B cell (primary cell): ENCODE measurements around the gene FYN. TPM values are rescaled to one million over a fixed set of nuclear protein-coding genes. Genes with fewer than 3 reads are reported as not detected.
"Not testable (repeated sequence)": the region's sequence is repeated elsewhere in the genome, so short reads cannot be mapped to it uniquely, and the experiment has no call there.

Experiments used
- ATAC-seq: fragments of 200-7000 bp; cut with Tn5 transposase; one replicate; pipeline ENCODE4 v1.10.0; 2021; ENCODE audit warnings: low read depth, mild to moderate bottlenecking, moderate number of reproducible peaks, moderate library complexity
- CTCF ChIA-PET: fragments of 350-600 bp; sonication (Branson Sonifier 250); formaldehyde crosslinking; loops from one replicate; lab custom pipeline; 2021; ENCODE audit warnings: antibody characterized with exemption, inconsistent platforms; lab: Charles Lee
- POLR2A ChIA-PET: fragments of 350-600 bp; sonication (Branson Sonifier 250); formaldehyde crosslinking; loops from one replicate; lab custom pipeline; 2021; ENCODE audit warnings: antibody characterized with exemption; lab: Charles Lee
- DNase-seq: peaks from one replicate; pipeline ENCODE4 v3.0.0; 2013
- H2AFZ ChIP-seq: 2 replicates; pipeline ENCODE4 v1.6.1; 2012; ENCODE audit warnings: mild to moderate bottlenecking, low read depth, low read length; ENCODE audit not compliant: insufficient read depth, poor library complexity, severe bottlenecking
- H3K27ac ChIP-seq, 2 donors: 1 replicate in 1 of 2; 2 replicates in 1 of 2; pipeline ENCODE4 v1.5.1; 2012 to 2013; ENCODE audit warnings: low read length in 2 of 2, mild to moderate bottlenecking in 2 of 2, moderate library complexity in 1 of 2
- H3K27me3 ChIP-seq, 4 experiments: fragments of 200-600 bp in 1 of 4; sonication (generic) in 1 of 4; replicated peaks in 1 of 4; 1 replicate in 2 of 4; 2 replicates in 2 of 4; pipeline versions ENCODE4 v1.6.1 to v1.7.0; 2013 to 2016; ENCODE audit warnings: low read length in 3 of 4, mild to moderate bottlenecking in 2 of 4, mixed read lengths in 1 of 4, moderate library complexity in 1 of 4; ENCODE audit not compliant: insufficient read depth in 4 of 4, control insufficient read depth in 3 of 4; ENCODE audit errors: control extremely low read depth in 1 of 4
- H3K36me3 ChIP-seq, 2 experiments: replicated peaks in 1 of 2; 1 replicate in 1 of 2; 2 replicates in 1 of 2; pipeline versions ENCODE4 v1.6.1 to v1.7.1; 2013; ENCODE audit warnings: low read length in 1 of 2; ENCODE audit not compliant: insufficient read depth in 2 of 2, control insufficient read depth in 1 of 2; ENCODE audit errors: control extremely low read depth in 1 of 2, extremely low read depth in 1 of 2
- H3K4me1 ChIP-seq, 2 donors: fragments of 200-600 bp in 1 of 2; sonication (generic) in 1 of 2; 1 replicate in 1 of 2; 2 replicates in 1 of 2; pipeline versions ENCODE4 v1.5.1 to v1.6.1; 2013 to 2017; ENCODE audit warnings: low read length in 2 of 2; ENCODE audit not compliant: control insufficient read depth in 2 of 2, insufficient read depth in 2 of 2
- H3K4me2 ChIP-seq: replicated peaks from 2 replicates; pipeline ENCODE3; 2012; ENCODE audit warnings: mild to moderate bottlenecking, low read depth, low read length; ENCODE audit not compliant: poor library complexity, severe bottlenecking
- H3K4me3 ChIP-seq, 5 experiments: fragments of 200-600 bp in 1 of 5; sonication (generic) in 1 of 5; 1 replicate in 3 of 5; 2 replicates in 2 of 5; pipeline versions ENCODE4 v1.5.1 to v1.7.0; 2011 to 2016; ENCODE audit warnings: low read length in 4 of 5, mild to moderate bottlenecking in 4 of 5, low read depth in 2 of 5, control low read depth in 1 of 5, moderate library complexity in 1 of 5; ENCODE audit not compliant: insufficient read depth in 1 of 5; ENCODE audit errors: control extremely low read depth in 1 of 5, extremely low read depth in 1 of 5
- H3K79me2 ChIP-seq: fragments of 200-600 bp; sonication (generic); one replicate; pipeline ENCODE4 v1.6.0; 2016; ENCODE audit warnings: low read length; ENCODE audit not compliant: control insufficient read depth, insufficient read depth
- H3K9ac ChIP-seq: fragments of 200-600 bp; sonication (generic); 2 replicates; pipeline ENCODE4 v1.6.1; 2017; ENCODE audit warnings: mild to moderate bottlenecking, low read length, moderate library complexity
- H3K9me3 ChIP-seq, 3 donors: one replicate each; pipeline versions ENCODE4 v1.6.1 to v1.7.1; 2013; ENCODE audit warnings: low read length in 2 of 3; ENCODE audit not compliant: control insufficient read depth in 2 of 3, insufficient read depth in 1 of 3; ENCODE audit errors: control extremely low read depth in 1 of 3
- H4K20me1 ChIP-seq: 2 replicates; pipeline ENCODE4 v1.6.0; 2012; ENCODE audit warnings: mild to moderate bottlenecking, low read length; ENCODE audit not compliant: insufficient read depth, control insufficient read depth, poor library complexity, severe bottlenecking
- H3K27ac Mint-ChIP-seq: one replicate; pipeline ENCODE4 v1.8.0; 2021; ENCODE audit warnings: mixed read lengths
- H3K27me3 Mint-ChIP-seq: one replicate; pipeline ENCODE4 v1.8.0; 2021; ENCODE audit warnings: mixed read lengths
- H3K4me1 Mint-ChIP-seq: one replicate; pipeline ENCODE4 v1.8.0; 2021; ENCODE audit warnings: mixed read lengths
- H3K4me3 Mint-ChIP-seq: one replicate; pipeline ENCODE4 v1.8.0; 2021; ENCODE audit warnings: mixed read lengths
- H3K9me3 Mint-ChIP-seq: one replicate; pipeline ENCODE4 v1.8.0; 2022; ENCODE audit warnings: mixed read lengths; ENCODE audit not compliant: insufficient read depth
- EZH2 ChIP-seq: IDR thresholded peaks from 2 replicates; pipeline ENCODE4 v1.6.1; 2012; ENCODE audit warnings: borderline replicate concordance, low read depth, mild to moderate bottlenecking, moderate library complexity, low read length; ENCODE audit not compliant: insufficient read depth, poor library complexity, severe bottlenecking
- WGBS: methylation state at CpG from one replicate; pipeline ENCODE4 v1.1.5; 2013; ENCODE audit warnings: missing lambda C conversion rate; ENCODE audit not compliant: insufficient coverage; 5-methylcytosine and 5-hydroxymethylcytosine counted together
- intact Hi-C: fragments of 100-400 bp; cut with micrococcal nuclease; formaldehyde crosslinking; loops from one replicate; pipeline ENCODE4 v1.10.0; 2022
- polyA plus RNA-seq: library from polyadenylated mRNA; depleted of rRNA; stranded (reverse); fragments of >200 nt; gene quantifications from 2 replicates; pipeline ENCODE4 v1.2.3, GENCODE V29; 2012
- total RNA-seq, 2 donors: library from RNA; stranded (reverse); fragments of 120-200 nt in 1 of 2; gene quantifications; 1 replicate in 1 of 2; 2 replicates in 1 of 2; pipeline versions ENCODE4 v1.2.3 to v1.2.4, GENCODE V29; 2013 to 2022
- TF ChIP-seq, protein P1 (sequence below): fragments of 200-600 bp; IDR thresholded peaks from one replicate; pipeline ENCODE4 v1.8.0; 2022; ENCODE audit warnings: antibody characterized with exemption, mild to moderate bottlenecking

Gene FYN
- total and polyA plus RNA-seq, 2 donors (not counting 1 experiment from before 2014, with no cell fraction given) = 54.1 to 94.0 TPM

DNA sequence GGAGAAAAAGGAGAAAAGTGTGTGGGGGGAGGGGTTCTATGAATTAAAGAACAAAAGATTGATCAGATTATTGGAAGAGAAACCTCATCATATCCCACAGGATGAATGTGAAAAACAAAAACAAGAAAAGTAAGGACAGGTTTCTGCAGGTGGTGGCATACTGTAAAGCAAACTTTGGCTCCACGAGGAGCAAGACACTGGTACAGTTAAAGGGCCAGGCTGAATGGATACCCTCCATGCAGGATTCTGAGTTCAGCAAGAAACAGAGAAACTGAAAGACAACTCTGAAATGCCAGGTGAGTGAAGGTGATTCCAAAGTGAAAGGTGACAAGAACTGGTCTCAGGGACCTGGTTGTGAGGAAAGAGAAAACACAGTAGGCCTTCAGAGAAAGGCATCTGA, 37.4 kb downstream of the FYN start:
- H3K27ac Mint-ChIP-seq = no peak overlapping the region
- WGBS = 100% methylated on average over 1 of the region's 1 CpG

DNA sequence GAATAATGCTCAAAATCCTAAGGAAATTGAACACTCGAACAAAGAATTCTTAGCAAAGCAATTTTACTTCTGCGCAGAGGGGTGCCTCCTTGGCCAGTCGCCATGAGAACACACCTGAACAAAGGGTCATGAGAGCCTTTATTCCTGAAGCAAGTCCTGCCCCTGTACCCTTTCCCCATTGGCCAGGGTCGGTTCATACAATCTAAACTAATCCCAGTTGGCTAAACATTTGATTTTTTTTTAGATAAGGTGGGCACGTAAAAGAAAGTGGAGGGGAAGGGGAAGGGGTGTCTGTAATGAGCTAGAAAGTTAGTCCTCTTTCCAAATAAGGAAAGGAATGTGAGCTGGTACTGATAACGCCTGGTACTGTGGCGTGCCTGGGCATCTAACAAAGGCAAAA, 37.9 kb downstream of the FYN start:
- DNase-seq, H3K4me3 ChIP-seq, H3K9me3 ChIP-seq, H3K27me3 Mint-ChIP-seq, H3K4me3 Mint-ChIP-seq, H3K36me3 ChIP-seq, ATAC-seq, H4K20me1 ChIP-seq, H3K27ac ChIP-seq, H3K9me3 Mint-ChIP-seq, H3K27ac Mint-ChIP-seq, H3K27me3 ChIP-seq, H3K9ac ChIP-seq, H3K4me2 ChIP-seq, intact Hi-C loops, H2AFZ ChIP-seq, CTCF ChIA-PET: not testable (repeated sequence)
- POLR2A ChIA-PET = interaction anchor here (1.3 kb wide), 1 partner anchor 9 kb away, joined by 3 read pairs; no protein-coding TSS in a partner anchor
- peaks cover 61% of the 10 kb centered on the region for H3K79me2 ChIP-seq
- WGBS = 100% methylated on average over 2 of the region's 7 CpGs
- peaks cover 50% of the 10 kb centered on the region for H3K4me1 Mint-ChIP-seq
- peaks cover 14 to 21% of the 10 kb centered on the region in 2 donors for H3K4me1 ChIP-seq

More for the DNA sequence above, 37.4 kb downstream of the FYN start:
- no peaks in the 10 kb centered on the region for H3K9me3 ChIP-seq
- Mint-ChIP-seq H3K4me3 (no peak overlapping the region), H3K4me1 (peaks cover 48% of the 10 kb centered on the region), H3K9me3 (no peaks in the 10 kb centered on the region), H3K27me3 (no peaks in the 10 kb centered on the region)
- H3K36me3 ChIP-seq = peaks cover 0 to 4% of the 10 kb centered on the region in 2 experiments
- H2AFZ ChIP-seq = no peak overlapping the region
- no peaks in the 10 kb centered on the region for H4K20me1 ChIP-seq
- no peak overlapping the region for H3K4me3 ChIP-seq
- TF ChIP-seq EZH2 = no peak
- TF ChIP-seq, protein P1, sequence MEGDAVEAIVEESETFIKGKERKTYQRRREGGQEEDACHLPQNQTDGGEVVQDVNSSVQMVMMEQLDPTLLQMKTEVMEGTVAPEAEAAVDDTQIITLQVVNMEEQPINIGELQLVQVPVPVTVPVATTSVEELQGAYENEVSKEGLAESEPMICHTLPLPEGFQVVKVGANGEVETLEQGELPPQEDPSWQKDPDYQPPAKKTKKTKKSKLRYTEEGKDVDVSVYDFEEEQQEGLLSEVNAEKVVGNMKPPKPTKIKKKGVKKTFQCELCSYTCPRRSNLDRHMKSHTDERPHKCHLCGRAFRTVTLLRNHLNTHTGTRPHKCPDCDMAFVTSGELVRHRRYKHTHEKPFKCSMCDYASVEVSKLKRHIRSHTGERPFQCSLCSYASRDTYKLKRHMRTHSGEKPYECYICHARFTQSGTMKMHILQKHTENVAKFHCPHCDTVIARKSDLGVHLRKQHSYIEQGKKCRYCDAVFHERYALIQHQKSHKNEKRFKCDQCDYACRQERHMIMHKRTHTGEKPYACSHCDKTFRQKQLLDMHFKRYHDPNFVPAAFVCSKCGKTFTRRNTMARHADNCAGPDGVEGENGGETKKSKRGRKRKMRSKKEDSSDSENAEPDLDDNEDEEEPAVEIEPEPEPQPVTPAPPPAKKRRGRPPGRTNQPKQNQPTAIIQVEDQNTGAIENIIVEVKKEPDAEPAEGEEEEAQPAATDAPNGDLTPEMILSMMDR = no peak
- no peak overlapping the region for H3K9ac ChIP-seq
- no peak overlapping the region for H3K4me2 ChIP-seq
- H3K27me3 ChIP-seq = no peaks in the 10 kb centered on the region
- no peak for DNase-seq
- H3K27ac ChIP-seq = no peak overlapping the region
- peaks cover 62% of the 10 kb centered on the region for H3K79me2 ChIP-seq
- ChIA-PET CTCF (no interaction called here), POLR2A (interaction anchor here (1.3 kb wide), 1 partner anchor 8 kb away, joined by 3 read pairs; no protein-coding TSS in a partner anchor)
- peaks cover 15 to 25% of the 10 kb centered on the region in 2 donors for H3K4me1 ChIP-seq
- ATAC-seq = no peak
- intact Hi-C loops = no loop called here
